Activated CD4-positive, alpha-beta T cell treated with anti-CD3 and anti-CD28 coated beads for 48 hours (primary cell): ENCODE results near the gene ALG8.

Experiments used
- DNase-seq: peaks from one replicate; pipeline ENCODE4 v3.0.0-alpha.2; 2020

Gene ALG8

GRCh38 chr11:78158987-78159652 lies 19.7 kb upstream of the ALG8 start:
- DNase-seq, result no peak

DNA sequence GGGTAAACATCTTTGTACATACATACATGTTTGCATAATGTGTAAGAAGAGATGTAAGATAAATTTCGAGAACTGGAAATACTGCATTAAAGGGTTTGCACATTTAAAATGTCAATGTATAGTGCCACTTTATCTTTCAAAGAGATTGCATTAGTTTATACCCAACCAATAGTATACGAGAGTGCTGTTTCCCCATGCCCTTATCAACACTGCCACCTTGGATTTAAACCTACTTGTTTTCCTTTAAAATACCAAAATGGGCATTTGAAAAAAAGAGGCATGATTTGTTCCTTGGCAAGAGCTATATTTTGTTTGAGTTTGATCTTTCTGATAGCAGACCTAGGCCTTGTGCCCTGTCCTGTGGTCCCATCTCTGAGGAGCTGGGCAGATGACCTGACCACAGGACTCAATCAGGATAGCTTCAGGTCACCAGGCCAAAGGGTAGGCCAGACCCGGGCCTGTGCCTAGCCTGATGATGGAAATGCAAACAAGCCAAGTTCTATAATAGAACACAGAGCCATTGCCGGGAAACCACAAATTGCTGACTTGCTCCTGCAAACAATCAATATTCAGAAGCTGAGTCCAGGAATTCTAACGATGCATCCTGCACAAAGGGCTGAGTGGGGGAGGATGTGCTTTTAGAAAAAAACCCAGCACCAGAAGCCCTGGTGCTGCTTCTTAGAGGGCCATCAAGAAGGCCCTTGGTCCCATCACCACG lies 16.9 kb upstream of the ALG8 start:
- DNase-seq, result no peak

GRCh38 chr11:78151804-78152203 lies 12.4 kb upstream of the ALG8 start:
- no peak for DNase-seq

GRCh38 chr11:78150754-78151153 lies 11.3 kb upstream of the ALG8 start:
- no peak for DNase-seq

GRCh38 chr11:78150346-78150745 lies 10.9 kb upstream of the ALG8 start:
- no peak for DNase-seq

- no peak for DNase-seq
Observed at GRCh38 chr11:78149646-78150045, 10.2 kb upstream of the ALG8 start.

GRCh38 chr11:78147807-78148206 lies 8.4 kb upstream of the ALG8 start:
- no peak for DNase-seq

GRCh38 chr11:78145511-78146025 lies 6.1 kb upstream of the ALG8 start:
- DNase-seq, result no peak

GRCh38 chr11:78140392-78141077 lies 1.1 kb upstream of the ALG8 start:
- peak; percentile 28 for DNase-seq

- peak; percentile 63 for DNase-seq
Observed at GRCh38 chr11:78138694-78139421, 568 bp downstream of the ALG8 start.

GRCh38 chr11:78138291-78138690 lies 1.1 kb downstream of the ALG8 start:
- no peak for DNase-seq

GRCh38 chr11:78132475-78132874 lies 7.0 kb downstream of the ALG8 start:
- DNase-seq, result no peak

GRCh38 chr11:78131956-78132355 lies 7.5 kb downstream of the ALG8 start:
- DNase-seq, result no peak

GRCh38 chr11:78127403-78127802 lies 12.0 kb downstream of the ALG8 start:
- DNase-seq, result no peak

- DNase-seq, result no peak
Observed at GRCh38 chr11:78112582-78113275, 26.7 kb downstream of the ALG8 start.

DNA sequence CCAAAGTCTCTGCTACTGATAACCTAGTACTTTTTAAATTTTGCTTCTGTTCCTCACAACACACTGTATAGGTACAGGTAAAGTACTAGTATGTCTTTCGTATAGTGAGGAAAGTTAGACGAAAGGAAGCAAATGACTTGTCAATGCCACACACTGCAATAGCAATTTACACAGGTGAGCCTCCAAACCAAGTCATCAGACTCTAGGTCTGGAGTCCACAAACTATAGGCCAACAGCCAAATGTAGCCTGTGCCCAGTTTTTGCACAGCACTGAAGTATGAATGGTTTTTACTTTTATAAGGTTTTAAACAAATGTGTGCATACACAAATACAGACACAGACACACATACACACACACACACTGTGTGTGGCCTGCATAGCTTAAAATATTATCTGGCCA lies 28.1 kb downstream of the ALG8 start:
- no peak for DNase-seq

GRCh38 chr11:78110830-78111229 lies 28.6 kb downstream of the ALG8 start:
- DNase-seq, result no peak

DNA sequence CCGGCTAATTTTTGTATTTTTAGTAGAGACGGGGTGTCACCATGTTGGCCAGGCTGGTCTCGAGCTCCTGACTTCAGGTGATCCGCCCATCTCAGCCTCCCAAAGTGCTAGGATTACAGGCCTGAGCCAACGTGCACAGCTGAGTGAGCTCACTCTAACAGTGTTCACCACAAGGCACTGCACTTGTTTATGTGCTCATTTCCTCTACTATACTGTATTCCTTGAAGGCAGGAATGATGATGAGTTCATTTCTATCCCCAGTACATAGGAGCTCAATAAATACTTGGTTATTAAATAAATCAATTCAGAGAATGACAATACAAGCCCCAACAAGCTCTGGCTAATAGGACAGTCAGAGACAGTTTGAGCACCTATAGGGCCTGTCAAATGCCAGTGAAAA lies 29.1 kb downstream of the ALG8 start:
- DNase-seq, result no peak

GRCh38 chr11:78109081-78110015 lies 30.1 kb downstream of the ALG8 start:
- DNase-seq, result no peak

- no peak for DNase-seq
Observed at GRCh38 chr11:78100676-78101472, 38.6 kb downstream of the ALG8 start.

DNA sequence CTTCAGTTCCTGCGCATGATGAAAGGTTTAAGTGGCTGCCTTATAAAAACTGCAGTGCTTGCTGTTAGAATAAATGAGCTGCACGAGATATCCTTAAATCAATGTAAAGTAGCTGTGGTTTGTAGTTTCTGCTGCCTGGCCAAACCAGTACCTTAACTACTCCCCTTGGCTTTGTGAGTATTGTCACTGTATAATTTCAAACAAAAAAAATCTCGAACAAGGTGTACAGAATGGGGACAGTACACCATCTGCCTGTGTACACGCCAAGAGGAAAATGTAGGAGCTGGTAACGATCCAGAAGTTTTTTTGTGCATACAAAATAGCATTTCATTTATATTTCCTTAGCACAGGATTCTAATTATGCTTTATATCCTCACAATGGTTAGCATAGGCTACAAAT lies 39.2 kb downstream of the ALG8 start:
- DNase-seq, result no peak
